Endothelial cell (in vitro differentiated cells): ENCODE data around the gene KMT2A. TPM values are rescaled to one million over a fixed set of nuclear protein-coding genes. Genes with fewer than 3 reads are reported as not detected.
A peak's percentile ranks its signal among the peaks of the same experiment; 100 is the strongest.

Experiments used
- DNase-seq: peaks from one replicate; pipeline ENCODE4 v3.0.0; 2021; ENCODE audit warnings: low spot score
- H3K27ac Mint-ChIP-seq: one replicate; pipeline ENCODE4 v1.8.0; 2021; ENCODE audit warnings: mixed read lengths, inconsistent platforms; ENCODE audit not compliant: unreplicated experiment
- H3K27me3 Mint-ChIP-seq: one replicate; pipeline ENCODE4 v1.8.0; 2021; ENCODE audit warnings: mild to moderate bottlenecking, moderate library complexity, mixed read lengths, inconsistent platforms; ENCODE audit not compliant: unreplicated experiment
- H3K36me3 Mint-ChIP-seq: one replicate; pipeline ENCODE4 v1.8.0; 2021; ENCODE audit warnings: mild to moderate bottlenecking, low read depth, mixed read lengths, inconsistent platforms; ENCODE audit not compliant: unreplicated experiment
- H3K4me1 Mint-ChIP-seq: one replicate; pipeline ENCODE4 v1.8.0; 2021; ENCODE audit warnings: mild to moderate bottlenecking, mixed read lengths, inconsistent platforms; ENCODE audit not compliant: unreplicated experiment
- H3K4me3 Mint-ChIP-seq: one replicate; pipeline ENCODE4 v1.8.0; 2021; ENCODE audit warnings: mild to moderate bottlenecking, mixed read lengths, inconsistent platforms; ENCODE audit not compliant: unreplicated experiment
- H3K9me3 Mint-ChIP-seq: one replicate; pipeline ENCODE4 v1.8.0; 2021; ENCODE audit warnings: mixed read lengths, inconsistent platforms; ENCODE audit not compliant: unreplicated experiment
- total RNA-seq: library from RNA; stranded (reverse); fragmentation: NEBNext Ultra II Directional; extraction: Animal tissue kit (Norgen Biotek cat#: 25700); gene quantifications from one replicate; pipeline ENCODE4 v1.2.1, GENCODE V29; 2021; ENCODE audit not compliant: unreplicated experiment
- TF ChIP-seq, protein P1 (sequence below): fragments of 200-600 bp; sonication (generic); IDR thresholded peaks from one replicate; pipeline ENCODE4 v1.5.0; 2021; ENCODE audit warnings: antibody characterized with exemption; ENCODE audit not compliant: unreplicated experiment

KMT2A gene
- total RNA-seq, 1 donor from 2014 or later = 104 TPM

DNA sequence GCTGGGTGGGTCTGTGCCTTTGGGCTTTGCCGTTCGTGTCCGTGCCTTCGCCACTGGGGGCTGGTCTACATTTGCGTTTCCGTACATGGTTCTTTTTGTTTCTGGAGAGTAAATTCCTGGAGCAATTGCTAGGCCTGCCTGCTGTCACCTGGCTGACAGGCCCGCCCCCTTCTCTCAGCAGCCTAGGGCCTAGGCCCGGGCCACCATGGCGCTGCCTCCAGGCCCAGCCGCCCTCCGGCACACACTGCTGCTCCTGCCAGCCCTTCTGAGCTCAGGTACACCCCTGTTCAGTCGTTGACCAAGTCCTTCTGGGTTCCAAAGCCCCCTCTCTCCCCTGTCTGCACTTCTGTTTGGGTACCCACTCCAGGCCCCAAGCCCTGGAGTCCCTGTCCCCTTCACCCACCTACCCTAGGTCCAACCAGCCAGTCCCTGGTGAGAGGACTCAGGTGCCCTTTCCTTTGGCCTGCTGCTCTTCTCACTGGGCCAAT lies 95.3 kb downstream of the KMT2A start:
- Mint-ChIP-seq H3K9me3 (no peaks in the 10 kb centered on the region), H3K36me3 (peaks cover 5% of the 10 kb centered on the region), H3K4me1 (peaks cover 15% of the 10 kb centered on the region), H3K4me3 (peak overlapping the region; percentile 98), H3K27me3 (peaks cover 30% of the 10 kb centered on the region), H3K27ac (no peak overlapping the region)
- DNase-seq = no peak
- TF ChIP-seq, protein P1, sequence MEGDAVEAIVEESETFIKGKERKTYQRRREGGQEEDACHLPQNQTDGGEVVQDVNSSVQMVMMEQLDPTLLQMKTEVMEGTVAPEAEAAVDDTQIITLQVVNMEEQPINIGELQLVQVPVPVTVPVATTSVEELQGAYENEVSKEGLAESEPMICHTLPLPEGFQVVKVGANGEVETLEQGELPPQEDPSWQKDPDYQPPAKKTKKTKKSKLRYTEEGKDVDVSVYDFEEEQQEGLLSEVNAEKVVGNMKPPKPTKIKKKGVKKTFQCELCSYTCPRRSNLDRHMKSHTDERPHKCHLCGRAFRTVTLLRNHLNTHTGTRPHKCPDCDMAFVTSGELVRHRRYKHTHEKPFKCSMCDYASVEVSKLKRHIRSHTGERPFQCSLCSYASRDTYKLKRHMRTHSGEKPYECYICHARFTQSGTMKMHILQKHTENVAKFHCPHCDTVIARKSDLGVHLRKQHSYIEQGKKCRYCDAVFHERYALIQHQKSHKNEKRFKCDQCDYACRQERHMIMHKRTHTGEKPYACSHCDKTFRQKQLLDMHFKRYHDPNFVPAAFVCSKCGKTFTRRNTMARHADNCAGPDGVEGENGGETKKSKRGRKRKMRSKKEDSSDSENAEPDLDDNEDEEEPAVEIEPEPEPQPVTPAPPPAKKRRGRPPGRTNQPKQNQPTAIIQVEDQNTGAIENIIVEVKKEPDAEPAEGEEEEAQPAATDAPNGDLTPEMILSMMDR = no peak

DNA sequence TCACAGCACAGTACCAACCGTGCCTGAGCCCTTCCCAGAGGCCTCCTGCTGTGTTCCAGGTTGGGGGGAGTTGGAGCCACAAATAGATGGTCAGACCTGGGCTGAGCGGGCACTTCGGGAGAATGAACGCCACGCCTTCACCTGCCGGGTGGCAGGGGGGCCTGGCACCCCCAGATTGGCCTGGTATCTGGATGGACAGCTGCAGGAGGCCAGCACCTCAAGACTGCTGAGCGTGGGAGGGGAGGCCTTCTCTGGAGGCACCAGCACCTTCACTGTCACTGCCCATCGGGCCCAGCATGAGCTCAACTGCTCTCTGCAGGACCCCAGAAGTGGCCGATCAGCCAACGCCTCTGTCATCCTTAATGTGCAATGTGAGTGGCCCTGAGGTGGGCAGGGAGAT lies 95.8 kb downstream of the KMT2A start:
- no peak for DNase-seq
- Mint-ChIP-seq H3K27me3 (peaks cover 30% of the 10 kb centered on the region), H3K36me3 (peaks cover 5% of the 10 kb centered on the region), H3K4me3 (peak overlapping the region; percentile 98), H3K27ac (no peak overlapping the region), H3K4me1 (peaks cover 15% of the 10 kb centered on the region), H3K9me3 (no peaks in the 10 kb centered on the region)
- TF ChIP-seq, protein P1 = no peak

DNA sequence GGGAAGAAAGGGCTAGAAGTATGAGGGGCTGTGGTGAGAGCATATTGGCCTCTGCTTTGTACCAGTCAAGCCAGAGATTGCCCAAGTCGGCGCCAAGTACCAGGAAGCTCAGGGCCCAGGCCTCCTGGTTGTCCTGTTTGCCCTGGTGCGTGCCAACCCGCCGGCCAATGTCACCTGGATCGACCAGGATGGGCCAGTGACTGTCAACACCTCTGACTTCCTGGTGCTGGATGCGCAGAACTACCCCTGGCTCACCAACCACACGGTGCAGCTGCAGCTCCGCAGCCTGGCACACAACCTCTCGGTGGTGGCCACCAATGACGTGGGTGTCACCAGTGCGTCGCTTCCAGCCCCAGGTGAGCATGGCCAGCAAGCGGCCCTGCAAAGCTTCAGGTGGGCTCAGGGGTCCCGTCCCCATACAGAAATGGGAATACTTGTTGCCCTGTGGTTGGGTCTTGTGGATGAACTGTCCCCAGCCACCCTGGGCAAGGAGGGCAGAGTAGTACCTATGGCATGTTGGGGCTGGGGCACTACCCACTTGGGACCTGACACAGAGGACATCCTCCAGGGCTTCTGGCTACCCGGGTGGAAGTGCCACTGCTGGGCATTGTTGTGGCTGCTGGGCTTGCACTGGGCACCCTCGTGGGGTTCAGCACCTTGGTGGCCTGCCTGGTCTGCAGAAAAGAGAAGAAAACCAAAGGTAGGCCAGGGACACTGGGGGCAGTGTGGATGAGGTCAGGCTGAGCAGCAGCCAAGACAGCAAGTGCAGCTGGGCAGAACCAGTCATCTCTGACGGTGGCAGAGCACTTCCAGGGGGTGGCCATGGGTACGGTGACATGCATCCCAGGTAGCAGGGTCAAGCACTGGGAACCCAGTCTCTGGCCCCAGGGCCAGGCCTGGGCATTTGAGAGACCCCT lies 96.8 kb downstream of the KMT2A start:
- H3K27me3 Mint-ChIP-seq = peaks cover 24% of the 10 kb centered on the region
- no peak for DNase-seq
- no peak overlapping the region for H3K4me3 Mint-ChIP-seq
- H3K9me3 Mint-ChIP-seq = no peaks in the 10 kb centered on the region
- peaks cover 5% of the 10 kb centered on the region for H3K36me3 Mint-ChIP-seq
- TF ChIP-seq, protein P1 = no peak
- no peak overlapping the region for H3K27ac Mint-ChIP-seq
- peaks cover 15% of the 10 kb centered on the region for H3K4me1 Mint-ChIP-seq

DNA sequence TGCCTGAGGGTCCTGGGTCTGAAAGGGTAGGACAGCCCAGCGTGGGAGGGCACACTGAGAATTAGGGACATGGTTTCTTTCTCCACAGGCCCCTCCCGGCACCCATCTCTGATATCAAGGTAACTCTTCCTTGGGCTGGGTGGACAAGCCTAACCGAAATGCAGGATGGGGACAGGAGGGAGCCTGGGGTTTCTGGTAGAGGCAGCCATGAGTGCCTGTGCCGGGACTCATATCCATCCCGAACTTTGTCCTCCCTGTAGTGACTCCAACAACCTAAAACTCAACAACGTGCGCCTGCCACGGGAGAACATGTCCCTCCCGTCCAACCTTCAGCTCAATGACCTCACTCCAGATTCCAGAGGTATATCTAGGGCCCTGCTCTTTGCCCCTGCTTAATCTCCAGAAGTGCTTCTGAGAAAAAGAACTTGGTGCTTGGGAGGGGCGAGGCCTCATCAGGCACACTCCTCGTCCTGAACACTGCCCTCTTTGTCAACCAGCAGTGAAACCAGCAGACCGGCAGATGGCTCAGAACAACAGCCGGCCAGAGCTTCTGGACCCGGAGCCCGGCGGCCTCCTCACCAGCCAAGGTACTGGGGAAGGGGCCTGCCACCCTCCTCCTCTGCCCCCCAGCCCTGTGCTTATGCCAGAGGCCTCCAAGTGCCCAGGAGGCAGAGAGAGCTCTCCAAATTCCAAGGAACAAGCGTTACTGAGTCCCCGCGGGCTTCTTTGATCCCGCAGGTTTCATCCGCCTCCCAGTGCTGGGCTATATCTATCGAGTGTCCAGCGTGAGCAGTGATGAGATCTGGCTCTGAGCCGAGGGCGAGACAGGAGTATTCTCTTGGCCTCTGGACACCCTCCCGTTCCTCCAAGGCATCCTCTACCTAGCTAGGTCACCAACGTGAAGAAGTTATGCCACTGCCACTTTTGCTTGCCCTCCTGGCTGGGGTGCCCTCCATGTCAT lies 97.8 kb downstream of the KMT2A start:
- TF ChIP-seq, protein P1 = no peak
- Mint-ChIP-seq H3K27me3 (peaks cover 17% of the 10 kb centered on the region), H3K36me3 (peaks cover 5% of the 10 kb centered on the region), H3K9me3 (no peaks in the 10 kb centered on the region), H3K4me3 (no peak overlapping the region), H3K4me1 (peaks cover 14% of the 10 kb centered on the region), H3K27ac (no peak overlapping the region)
- DNase-seq = no peak
